Hepatocyte (in vitro differentiated cells): ENCODE results near the gene ARMH4.

Experiments used
- CTCF ChIP-seq: fragments of 200-600 bp; sonication (generic); IDR thresholded peaks from 2 replicates; pipeline ENCODE4 v1.5.1; 2016; ENCODE audit warnings: antibody characterized with exemption, mild to moderate bottlenecking; ENCODE audit not compliant: poor library complexity
- EZH2 ChIP-seq: fragments of 200-600 bp; sonication (generic); IDR thresholded peaks from 2 replicates; pipeline ENCODE4 v1.6.1; 2016; ENCODE audit warnings: antibody characterized with exemption, mild to moderate bottlenecking, borderline replicate concordance

- TF ChIP-seq EZH2 (no peak), CTCF (no peak)
Measured at GRCh38 chr14:58167891-58168290, 15.9 kb upstream of the ARMH4 start.
